IMR-90 (cell line): ENCODE results near the gene AAK1. TPM values are rescaled to one million over a fixed set of nuclear protein-coding genes. Genes with fewer than 3 reads are reported as not detected.
A peak's percentile ranks its signal among the peaks of the same experiment; 100 is the strongest.

Source experiments
- ATAC-seq: fragments of 200-7000 bp; cut with Tn5 transposase; 2 replicates; pipeline ENCODE4 v1.9.1; 2020; ENCODE audit warnings: low read depth, mild to moderate bottlenecking, moderate library complexity
- BruUV-seq: library from RNA; stranded (reverse); fragments of 400-500 nt; replicated peaks from 2 replicates; lab custom pipeline; 2021; lab: Mats Ljungman, UMichigan
- CTCF ChIA-PET: fragments of 300-600 bp; formaldehyde crosslinking; extraction: SDS; loops from one replicate; lab custom pipeline; 2021; ENCODE audit warnings: antibody characterized with exemption; lab: Yijun Ruan, JAX
- POLR2A ChIA-PET: fragments of 300-600 bp; sonication (Branson Sonifier 250); formaldehyde crosslinking; loops from one replicate; lab custom pipeline; 2022; ENCODE audit warnings: antibody characterized with exemption; ENCODE audit not compliant: unreplicated experiment; lab: Charles Lee
- DNase-seq: peaks from one replicate; pipeline ENCODE4 v3.0.0; 2013
- H2AFZ ChIP-seq: replicated peaks from 2 replicates; pipeline ENCODE3; 2013; ENCODE audit warnings: low read length, mild to moderate bottlenecking; ENCODE audit not compliant: poor library complexity
- H2AK5ac ChIP-seq: 2 replicates; pipeline ENCODE4 v1.6.1; 2013; ENCODE audit warnings: low read depth, low read length, inconsistent platforms
- H2AK9ac ChIP-seq: replicated peaks from 2 replicates; pipeline ENCODE3; 2013; ENCODE audit warnings: mild to moderate bottlenecking, low read depth, low read length, moderate library complexity; ENCODE audit not compliant: poor library complexity
- H2BK120ac ChIP-seq: 2 replicates; pipeline ENCODE4 v1.6.1; 2013; ENCODE audit warnings: low read depth, low read length, inconsistent platforms
- H2BK15ac ChIP-seq: 3 replicates; pipeline ENCODE4 v1.6.1; 2013; ENCODE audit warnings: low read depth, low read length, inconsistent platforms
- H2BK20ac ChIP-seq: 2 replicates; pipeline ENCODE4 v1.6.1; 2013; ENCODE audit warnings: low read depth, mild to moderate bottlenecking, inconsistent platforms, low read length, moderate library complexity
- H2BK5ac ChIP-seq: 2 replicates; pipeline ENCODE4 v1.6.1; 2013; ENCODE audit warnings: mild to moderate bottlenecking, low read depth, low read length, inconsistent platforms; ENCODE audit not compliant: poor library complexity, severe bottlenecking
- H3K14ac ChIP-seq: replicated peaks from 2 replicates; pipeline ENCODE4 v1.6.1; 2013; ENCODE audit warnings: low read depth, low read length, inconsistent platforms
- H3K18ac ChIP-seq: 2 replicates; pipeline ENCODE4 v1.6.1; 2013; ENCODE audit warnings: low read depth, low read length, control low read depth
- H3K23ac ChIP-seq: 2 replicates; pipeline ENCODE4 v1.6.1; 2013; ENCODE audit warnings: low read depth, low read length, inconsistent platforms
- H3K27ac ChIP-seq: 2 replicates; pipeline ENCODE4 v1.5.1; 2013; ENCODE audit warnings: mild to moderate bottlenecking, control low read depth, low read length; ENCODE audit not compliant: insufficient read depth
- H3K27me3 ChIP-seq: 2 replicates; pipeline ENCODE4 v1.6.1; 2013; ENCODE audit warnings: low read length; ENCODE audit not compliant: control insufficient read depth, insufficient read depth
- H3K36me3 ChIP-seq: 2 replicates; pipeline ENCODE4 v1.6.1; 2013; ENCODE audit warnings: low read length, mixed read lengths; ENCODE audit not compliant: control insufficient read depth, insufficient read depth
- H3K4ac ChIP-seq: 2 replicates; pipeline ENCODE4 v1.6.1; 2013; ENCODE audit warnings: low read depth, low read length, inconsistent platforms
- H3K4me1 ChIP-seq: 2 replicates; pipeline ENCODE4 v1.6.1; 2013; ENCODE audit warnings: low read length, mixed read lengths; ENCODE audit not compliant: control insufficient read depth, insufficient read depth
- H3K4me2 ChIP-seq: 2 replicates; pipeline ENCODE4 v1.6.1; 2013; ENCODE audit warnings: low read depth, mild to moderate bottlenecking, control low read depth, low read length, moderate library complexity
- H3K4me3 ChIP-seq: 2 replicates; pipeline ENCODE4 v1.5.1; 2013; ENCODE audit warnings: low read depth, mild to moderate bottlenecking, control low read depth, low read length, moderate library complexity; ENCODE audit not compliant: insufficient read depth
- H3K56ac ChIP-seq: 2 replicates; pipeline ENCODE4 v1.6.1; 2013; ENCODE audit warnings: low read length, inconsistent platforms; ENCODE audit not compliant: insufficient read depth; ENCODE audit errors: extremely low read depth
- H3K79me1 ChIP-seq, 2 experiments: 2 replicates each; pipeline ENCODE4 v1.6.1; 2013; ENCODE audit warnings: low read length in 2 of 2, inconsistent platforms in 1 of 2, low read depth in 1 of 2
- H3K9ac ChIP-seq: 2 replicates; pipeline ENCODE4 v1.6.1; 2013; ENCODE audit warnings: low read depth, low read length, control low read depth
- H3K9me1 ChIP-seq: 2 replicates; pipeline ENCODE4 v1.6.1; 2013; ENCODE audit warnings: low read length, inconsistent platforms; ENCODE audit not compliant: insufficient read depth
- H3K9me3 ChIP-seq: 2 replicates; pipeline ENCODE4 v1.6.1; 2013; ENCODE audit warnings: low read length; ENCODE audit not compliant: control insufficient read depth, insufficient read depth
- H4K20me1 ChIP-seq: 2 replicates; pipeline ENCODE4 v1.6.1; 2013; ENCODE audit warnings: low read length, inconsistent platforms; ENCODE audit not compliant: insufficient read depth
- H4K5ac ChIP-seq: 2 replicates; pipeline ENCODE4 v1.6.1; 2013; ENCODE audit warnings: mild to moderate bottlenecking, low read depth, low read length, control low read depth
- H4K8ac ChIP-seq, 2 experiments: 2 replicates each; pipeline ENCODE4 v1.6.1; 2013; ENCODE audit warnings: low read depth in 2 of 2, low read length in 2 of 2, control low read depth in 1 of 2, inconsistent platforms in 1 of 2
- H4K91ac ChIP-seq: 2 replicates; pipeline ENCODE4 v1.6.1; 2013; ENCODE audit warnings: low read depth, low read length, inconsistent platforms; ENCODE audit not compliant: insufficient read depth
- CHD1 ChIP-seq: IDR thresholded peaks from 2 replicates; pipeline ENCODE4 v1.6.1; 2012; ENCODE audit warnings: low read depth, low read length, improper control_type of control experiment
- FOS ChIP-seq: fragments of 150-350 bp; IDR thresholded peaks from 2 replicates; pipeline ENCODE4 v1.6.1; 2016; ENCODE audit warnings: low read depth, low read length
- MAZ ChIP-seq: IDR thresholded peaks from 2 replicates; pipeline ENCODE4 v1.6.1; 2012; ENCODE audit warnings: low read depth, mild to moderate bottlenecking, low read length, improper control_type of control experiment, moderate library complexity, borderline replicate concordance
- POLR2A ChIP-seq: IDR thresholded peaks from 2 replicates; pipeline ENCODE4 v1.6.1; 2012; ENCODE audit warnings: mild to moderate bottlenecking, low read depth, low read length
- RAD21 ChIP-seq: IDR thresholded peaks from 2 replicates; pipeline ENCODE4 v1.6.1; 2012; ENCODE audit warnings: low read length, improper control_type of control experiment
- RCOR1 ChIP-seq: IDR thresholded peaks from 2 replicates; pipeline ENCODE4 v1.6.1; 2012; ENCODE audit warnings: mild to moderate bottlenecking, low read length, improper control_type of control experiment; ENCODE audit not compliant: insufficient replicate concordance
- RFX5 ChIP-seq: IDR thresholded peaks from 2 replicates; pipeline ENCODE4 v1.8.0; 2012; ENCODE audit warnings: low read depth, mild to moderate bottlenecking, low read length, moderate library complexity
- SMC3 ChIP-seq: fragments of 150-350 bp; IDR thresholded peaks from 2 replicates; pipeline ENCODE4 v1.6.1; 2016; ENCODE audit warnings: low read depth, mild to moderate bottlenecking, antibody characterized with exemption, low read length, moderate library complexity
- WGBS, 2 experiments: methylation state at CpG; one replicate each; pipeline versions ENCODE4 v1.1.5 to v1.1.7; 2013; ENCODE audit warnings: missing lambda C conversion rate in 2 of 2; ENCODE audit not compliant: insufficient read length in 1 of 2; ENCODE audit errors: extremely low coverage in 2 of 2; 5-methylcytosine and 5-hydroxymethylcytosine counted together
- dilution Hi-C: fragments of 300-500 bp; cut with HindIII; formaldehyde crosslinking; loops from one replicate; pipeline ENCODE4 v1.14.3; 2018; ENCODE audit warnings: low sequenced_read_pairs; ENCODE audit not compliant: unreplicated experiment
- in situ Hi-C: fragments of 300-500 bp; cut with MboI; formaldehyde crosslinking; loops from 3 replicates; pipeline ENCODE4 v1.14.3; 2019; ENCODE audit warnings: low sequenced_read_pairs, inconsistent platforms, mixed read lengths
- intact Hi-C: fragments of 100-400 bp; cut with micrococcal nuclease; formaldehyde crosslinking; loops from 2 replicates; pipeline ENCODE4 v1.10.0; 2022
- polyA plus RNA-seq, 3 experiments: library from polyadenylated mRNA; depleted of rRNA; stranded (reverse); fragments of >200 nt; gene quantifications; 2 replicates each; pipeline ENCODE4 v1.2.3, GENCODE V29; 2012; ENCODE audit warnings: low replicate concordance in 1 of 3
- total RNA-seq: library from RNA; depleted of rRNA; stranded (reverse); fragments of >200 nt; gene quantifications from 2 replicates; pipeline ENCODE4 v1.2.3, GENCODE V29; 2012
- TF ChIP-seq, protein P1 (sequence below): conservative IDR thresholded peaks from 2 replicates; pipeline ENCODE4 v1.5.1; 2012; ENCODE audit warnings: mild to moderate bottlenecking, low read depth, low read length, improper control_type of control experiment
- TF ChIP-seq, protein P2 (sequence below): fragments of 150-350 bp; IDR thresholded peaks from 2 replicates; pipeline ENCODE4 v1.6.1; 2017; ENCODE audit warnings: mild to moderate bottlenecking, antibody characterized with exemption, low read length, low read depth
- TF ChIP-seq, protein P3 (sequence below): fragments of 150-350 bp; IDR thresholded peaks from 2 replicates; pipeline ENCODE4 v1.6.1; 2016; ENCODE audit warnings: low read depth, mild to moderate bottlenecking, low read length, moderate library complexity, borderline replicate concordance

AAK1 gene
- total and polyA plus RNA-seq, 2 of the 4 experiments (the other 2 are of a cell fraction), result 21.9 to 26.5 TPM

DNA sequence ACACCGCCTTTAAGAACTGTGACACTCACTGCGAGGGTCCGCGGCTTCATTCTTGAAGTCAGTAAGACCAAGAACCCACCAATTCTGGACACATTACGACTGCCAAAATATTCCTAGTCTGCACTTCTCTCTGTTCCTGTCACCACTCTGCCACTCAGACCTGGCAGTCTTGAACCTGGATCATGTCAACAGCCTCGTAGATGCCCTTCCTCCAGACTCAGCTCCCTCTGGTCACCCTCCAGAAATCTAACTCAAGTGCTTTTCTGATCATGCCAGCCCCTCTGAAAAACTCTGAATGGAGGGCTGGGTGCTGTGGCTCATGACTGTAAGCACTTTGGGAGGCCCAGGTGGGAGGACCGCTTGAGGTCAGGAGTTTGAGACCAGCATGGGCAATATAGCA is 20.3 kb downstream of the AAK1 start:
- in situ Hi-C loops (no loop called here), intact Hi-C loops (no loop called here), dilution Hi-C loops (no loop called here)
- no TSS peak for BruUV-seq
- ATAC-seq, result no peak
- TF ChIP-seq, protein P1, sequence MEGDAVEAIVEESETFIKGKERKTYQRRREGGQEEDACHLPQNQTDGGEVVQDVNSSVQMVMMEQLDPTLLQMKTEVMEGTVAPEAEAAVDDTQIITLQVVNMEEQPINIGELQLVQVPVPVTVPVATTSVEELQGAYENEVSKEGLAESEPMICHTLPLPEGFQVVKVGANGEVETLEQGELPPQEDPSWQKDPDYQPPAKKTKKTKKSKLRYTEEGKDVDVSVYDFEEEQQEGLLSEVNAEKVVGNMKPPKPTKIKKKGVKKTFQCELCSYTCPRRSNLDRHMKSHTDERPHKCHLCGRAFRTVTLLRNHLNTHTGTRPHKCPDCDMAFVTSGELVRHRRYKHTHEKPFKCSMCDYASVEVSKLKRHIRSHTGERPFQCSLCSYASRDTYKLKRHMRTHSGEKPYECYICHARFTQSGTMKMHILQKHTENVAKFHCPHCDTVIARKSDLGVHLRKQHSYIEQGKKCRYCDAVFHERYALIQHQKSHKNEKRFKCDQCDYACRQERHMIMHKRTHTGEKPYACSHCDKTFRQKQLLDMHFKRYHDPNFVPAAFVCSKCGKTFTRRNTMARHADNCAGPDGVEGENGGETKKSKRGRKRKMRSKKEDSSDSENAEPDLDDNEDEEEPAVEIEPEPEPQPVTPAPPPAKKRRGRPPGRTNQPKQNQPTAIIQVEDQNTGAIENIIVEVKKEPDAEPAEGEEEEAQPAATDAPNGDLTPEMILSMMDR, result no peak
- TF ChIP-seq FOS, result no peak
- TF ChIP-seq, protein P2, sequence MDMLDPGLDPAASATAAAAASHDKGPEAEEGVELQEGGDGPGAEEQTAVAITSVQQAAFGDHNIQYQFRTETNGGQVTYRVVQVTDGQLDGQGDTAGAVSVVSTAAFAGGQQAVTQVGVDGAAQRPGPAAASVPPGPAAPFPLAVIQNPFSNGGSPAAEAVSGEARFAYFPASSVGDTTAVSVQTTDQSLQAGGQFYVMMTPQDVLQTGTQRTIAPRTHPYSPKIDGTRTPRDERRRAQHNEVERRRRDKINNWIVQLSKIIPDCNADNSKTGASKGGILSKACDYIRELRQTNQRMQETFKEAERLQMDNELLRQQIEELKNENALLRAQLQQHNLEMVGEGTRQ, result no peak
- TF ChIP-seq RAD21, result no peak
- no peak for TF ChIP-seq MAZ
- TF ChIP-seq SMC3, result no peak
- TF ChIP-seq POLR2A, result no peak
- no peak for TF ChIP-seq CHD1
- no peak for TF ChIP-seq RCOR1
- no peak for TF ChIP-seq RFX5
- TF ChIP-seq, protein P3, sequence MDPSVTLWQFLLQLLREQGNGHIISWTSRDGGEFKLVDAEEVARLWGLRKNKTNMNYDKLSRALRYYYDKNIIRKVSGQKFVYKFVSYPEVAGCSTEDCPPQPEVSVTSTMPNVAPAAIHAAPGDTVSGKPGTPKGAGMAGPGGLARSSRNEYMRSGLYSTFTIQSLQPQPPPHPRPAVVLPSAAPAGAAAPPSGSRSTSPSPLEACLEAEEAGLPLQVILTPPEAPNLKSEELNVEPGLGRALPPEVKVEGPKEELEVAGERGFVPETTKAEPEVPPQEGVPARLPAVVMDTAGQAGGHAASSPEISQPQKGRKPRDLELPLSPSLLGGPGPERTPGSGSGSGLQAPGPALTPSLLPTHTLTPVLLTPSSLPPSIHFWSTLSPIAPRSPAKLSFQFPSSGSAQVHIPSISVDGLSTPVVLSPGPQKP, result no peak
- H4K20me1 ChIP-seq, result peaks cover 94% of the 10 kb centered on the region
- H3K4me1 ChIP-seq, result peaks cover 13% of the 10 kb centered on the region
- no peaks in the 10 kb centered on the region for H3K9me3 ChIP-seq
- H3K23ac ChIP-seq, result no peak overlapping the region
- no peaks in the 10 kb centered on the region for H3K27me3 ChIP-seq
- no peak overlapping the region for H3K4me3 ChIP-seq
- peak overlapping the region; percentile 5; the same call in 1 of the 2 replicates for H3K4ac ChIP-seq
- no peak for DNase-seq
- H3K14ac ChIP-seq, result no peak overlapping the region
- POLR2A ChIA-PET, result no interaction called here
- no peak overlapping the region for H4K5ac ChIP-seq
- H3K9me1 ChIP-seq, result peaks cover 31% of the 10 kb centered on the region
- no peak overlapping the region for H3K18ac ChIP-seq
- no peak overlapping the region for H2BK5ac ChIP-seq
- peaks cover 39 to 83% of the 10 kb centered on the region in 2 experiments for H3K79me1 ChIP-seq
- H4K8ac ChIP-seq, result 0 out of 4 replicates have a peak overlapping the region, but pooled peaks of 1 of the 2 experiments have one; percentile 35
- H4K91ac ChIP-seq, result no peak overlapping the region
- CTCF ChIA-PET, result no interaction called here
- H3K27ac ChIP-seq, result no peak overlapping the region
- no peak overlapping the region for H3K9ac ChIP-seq
- H3K36me3 ChIP-seq, result no peaks in the 10 kb centered on the region
- H3K56ac ChIP-seq, result no peak overlapping the region
- no peak overlapping the region for H2BK20ac ChIP-seq
- no peak overlapping the region for H2AK5ac ChIP-seq
- peak overlapping the region; percentile 66 for H2AK9ac ChIP-seq
- no peak overlapping the region; the same call in 1 of the 2 replicates for H2BK120ac ChIP-seq
- 90% methylated on average over 4 of the region's 7 CpGs; no CpG with 5 or more reads in 1 of the 2 experiments for WGBS, 2 experiments
- H3K4me2 ChIP-seq, result no peak overlapping the region
- H2BK15ac ChIP-seq, result no peak overlapping the region
- H2AFZ ChIP-seq, result no peak overlapping the region
